Kidney epithelial cell (primary cell): ENCODE results near the gene PITPNB. TPM values are rescaled to one million over a fixed set of nuclear protein-coding genes. Genes with fewer than 3 reads are reported as not detected.

ENCODE experiments used
- DNase-seq: peaks from one replicate; pipeline ENCODE4 v3.0.0-alpha.2; 2010; ENCODE audit warnings: low read depth
- H3K27me3 ChIP-seq: 2 replicates; pipeline ENCODE4 v1.6.0; 2011; ENCODE audit warnings: low read length; ENCODE audit not compliant: control insufficient read depth, insufficient read depth
- H3K36me3 ChIP-seq: 2 replicates; pipeline ENCODE4 v1.5.1; 2011; ENCODE audit warnings: low read length; ENCODE audit not compliant: control insufficient read depth, insufficient read depth
- H3K4me3 ChIP-seq: 2 replicates; pipeline ENCODE4 v1.5.1; 2011; ENCODE audit warnings: low read depth, mild to moderate bottlenecking, control low read depth, low read length
- CTCF ChIP-seq: IDR thresholded peaks from 2 replicates; pipeline ENCODE4 v1.5.1; 2011; ENCODE audit warnings: mild to moderate bottlenecking, moderate library complexity, low read length, control low read depth, inconsistent platforms; ENCODE audit not compliant: insufficient read depth, poor library complexity, severe bottlenecking
- total RNA-seq: library from RNA; depleted of rRNA; stranded (reverse); fragments of >200 nt; gene quantifications from 2 replicates; pipeline ENCODE4 v1.2.3, GENCODE V29; 2015

The PITPNB gene
- total RNA-seq, 1 donor from 2014 or later: 32.3 TPM

- DNase-seq: no peak
- Histone ChIP-seq H3K27me3 (no peaks in the 10 kb centered on the region), H3K4me3 (no peak overlapping the region), H3K36me3 (no peaks in the 10 kb centered on the region)
- no peak for TF ChIP-seq CTCF
These were observed 3.1 kb downstream of the PITPNB start for GRCh38 chr22:27915986-27916385.

GRCh38 chr22:27913162-27913741, 5.8 kb downstream of the PITPNB start:
- no peak for TF ChIP-seq CTCF
- Histone ChIP-seq H3K4me3 (no peak overlapping the region), H3K36me3 (peaks cover 1% of the 10 kb centered on the region), H3K27me3 (no peaks in the 10 kb centered on the region)
- DNase-seq: no peak

GRCh38 chr22:27912101-27912500, 7.0 kb downstream of the PITPNB start:
- H3K36me3 ChIP-seq: peaks cover 1% of the 10 kb centered on the region
- no peaks in the 10 kb centered on the region for H3K27me3 ChIP-seq
- no peak overlapping the region for H3K4me3 ChIP-seq
- DNase-seq: no peak
- no peak for TF ChIP-seq CTCF

GRCh38 chr22:27911330-27911729, 7.7 kb downstream of the PITPNB start:
- no peak for TF ChIP-seq CTCF
- peaks cover 1% of the 10 kb centered on the region for H3K36me3 ChIP-seq

GRCh38 chr22:27906241-27906640, 12.8 kb downstream of the PITPNB start:
- Histone ChIP-seq H3K27me3 (no peaks in the 10 kb centered on the region), H3K4me3 (no peak overlapping the region), H3K36me3 (peaks cover 1% of the 10 kb centered on the region)
- no peak for DNase-seq
- no peak for TF ChIP-seq CTCF

More at GRCh38 chr22:27911330-27911729, 7.7 kb downstream of the PITPNB start:
- DNase-seq: no peak
- Histone ChIP-seq H3K27me3 (no peaks in the 10 kb centered on the region), H3K4me3 (no peak overlapping the region)

- Histone ChIP-seq H3K27me3 (no peaks in the 10 kb centered on the region), H3K36me3 (peaks cover 1% of the 10 kb centered on the region), H3K4me3 (no peak overlapping the region)
- no peak for DNase-seq
- no peak for TF ChIP-seq CTCF
These were observed 13.4 kb downstream of the PITPNB start for GRCh38 chr22:27905653-27906052.
